GM19438 (cell line): ENCODE measurements around the gene AKTIP.
"Not testable (repeated sequence)": the region's sequence is repeated elsewhere in the genome, so short reads cannot be mapped to it uniquely, and the experiment has no call there.

ENCODE experiments used
- ATAC-seq: cut with Tn5 transposase; IDR thresholded peaks from one replicate; pipeline ENCODE4 v1.9.1; 2021; ENCODE audit warnings: low read depth; ENCODE audit not compliant: unreplicated experiment

The AKTIP gene

DNA sequence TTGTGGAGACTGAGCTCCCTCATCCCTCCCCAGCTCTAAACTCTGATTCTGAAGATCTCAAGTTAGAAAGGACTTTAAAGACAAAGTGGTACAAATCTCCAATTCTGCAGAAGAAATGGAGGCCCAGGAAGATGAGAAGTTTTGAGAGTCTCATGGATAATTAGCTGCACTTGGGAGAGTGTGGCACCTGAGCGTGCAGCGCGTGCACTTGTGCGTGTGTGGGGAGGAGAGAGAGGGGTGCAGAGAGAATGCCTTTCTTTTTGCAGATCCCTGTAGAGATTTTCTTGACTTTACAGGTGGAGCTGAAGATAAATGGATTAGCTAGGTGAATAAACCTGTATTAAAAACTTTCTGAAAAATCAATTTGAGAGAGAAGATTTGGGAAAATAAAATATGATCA, 14.8 kb upstream of the AKTIP start:
- ATAC-seq = no peak

DNA sequence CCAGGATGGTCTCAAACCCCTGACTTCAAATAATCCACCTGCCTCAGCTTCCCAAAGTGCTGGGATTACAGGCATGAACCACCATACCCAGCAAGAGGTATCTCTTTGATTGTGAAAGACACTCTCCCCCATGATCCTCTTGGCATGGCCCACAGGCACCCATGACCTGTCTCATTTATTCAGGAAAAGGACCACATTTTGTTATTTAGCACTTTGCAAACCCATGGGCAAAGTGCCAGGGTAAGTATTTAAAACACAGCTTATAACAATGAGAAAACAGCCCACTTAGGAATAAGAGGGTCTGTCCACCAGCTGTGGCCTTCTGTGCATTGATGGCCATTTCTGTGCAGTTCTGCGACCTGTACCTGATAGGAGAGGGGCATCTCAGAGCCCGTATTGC, 12.8 kb upstream of the AKTIP start:
- no peak for ATAC-seq

DNA sequence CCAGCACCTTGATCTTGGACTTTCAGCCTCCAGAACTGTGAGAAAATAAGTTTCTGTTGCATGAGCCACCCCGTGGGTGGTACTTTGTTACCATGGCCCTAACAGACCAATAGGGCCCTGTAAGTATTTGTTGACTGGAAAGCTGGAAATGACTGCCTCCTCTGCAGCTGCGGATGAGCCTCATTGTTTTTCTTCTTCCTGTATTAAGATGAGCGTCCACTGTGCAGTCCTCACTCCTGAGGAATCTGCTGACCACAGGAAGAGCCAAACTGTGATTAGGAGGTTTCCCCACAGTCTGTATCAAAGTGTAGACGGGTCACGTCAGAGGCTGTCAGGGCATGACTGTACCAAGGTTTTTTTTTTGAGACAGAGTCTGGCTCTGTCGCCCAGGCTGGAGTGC, 12.2 kb upstream of the AKTIP start:
- no peak for ATAC-seq

DNA sequence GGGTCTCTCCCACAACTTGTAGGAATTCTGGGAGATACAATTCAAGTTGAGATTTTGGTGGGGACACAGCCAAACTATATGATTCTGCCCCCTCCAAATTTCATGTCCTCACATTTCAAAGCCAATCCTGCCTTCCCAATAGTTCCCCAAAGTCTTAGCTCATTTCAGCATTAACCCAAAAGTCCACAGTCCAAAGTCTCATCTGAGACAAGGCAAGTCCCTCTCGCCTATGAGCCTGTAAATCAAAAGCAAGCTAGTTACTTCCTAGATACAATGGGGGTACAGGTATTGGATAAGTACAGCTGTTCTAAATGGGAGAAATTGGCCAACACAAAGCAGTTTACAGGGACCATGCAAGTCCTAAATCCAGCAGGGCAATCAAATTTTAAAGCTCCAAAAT, 9.8 kb upstream of the AKTIP start:
- ATAC-seq = not testable (repeated sequence)

DNA sequence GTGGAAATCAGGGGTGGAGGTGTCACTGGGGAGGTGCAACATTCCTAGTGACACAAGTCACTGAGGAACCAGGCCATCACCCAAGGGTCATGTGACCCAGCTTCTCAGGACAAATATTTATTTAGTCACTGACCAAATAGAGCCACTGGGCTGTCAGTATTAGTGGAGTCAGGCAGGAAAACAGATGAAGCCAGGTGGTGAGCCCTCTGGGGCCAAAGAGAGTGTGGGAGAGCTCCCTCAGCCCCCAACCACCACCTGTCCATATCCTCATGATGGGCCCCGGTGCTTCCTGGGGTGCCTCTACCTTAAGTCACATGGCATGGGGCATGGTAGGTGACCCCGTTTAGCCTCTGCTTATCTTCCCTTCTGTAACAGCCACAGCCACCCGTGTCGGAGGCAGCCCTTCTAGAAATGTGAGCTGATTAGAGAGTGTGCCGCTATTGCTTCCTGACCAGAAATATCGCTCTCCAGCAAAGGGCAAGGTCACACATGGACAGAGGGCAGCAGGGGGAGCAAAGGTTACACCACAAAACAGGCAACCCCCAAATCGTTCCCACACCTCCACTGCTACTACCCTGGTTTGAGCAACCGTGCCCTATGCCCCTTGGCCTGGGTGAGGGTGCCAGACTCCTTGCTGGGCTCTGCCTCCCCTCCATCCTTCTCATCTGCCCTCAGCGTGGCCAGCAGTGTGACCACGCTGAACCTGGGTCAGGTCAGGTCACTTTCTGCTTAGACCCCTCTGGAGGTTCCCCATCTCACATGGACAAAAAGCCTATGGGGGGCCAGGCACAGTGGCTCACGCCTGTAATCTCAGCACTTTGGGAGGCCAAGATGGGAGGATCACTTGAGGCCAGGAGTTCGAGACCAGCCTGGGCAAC, 8.6 kb upstream of the AKTIP start:
- ATAC-seq = no peak

DNA sequence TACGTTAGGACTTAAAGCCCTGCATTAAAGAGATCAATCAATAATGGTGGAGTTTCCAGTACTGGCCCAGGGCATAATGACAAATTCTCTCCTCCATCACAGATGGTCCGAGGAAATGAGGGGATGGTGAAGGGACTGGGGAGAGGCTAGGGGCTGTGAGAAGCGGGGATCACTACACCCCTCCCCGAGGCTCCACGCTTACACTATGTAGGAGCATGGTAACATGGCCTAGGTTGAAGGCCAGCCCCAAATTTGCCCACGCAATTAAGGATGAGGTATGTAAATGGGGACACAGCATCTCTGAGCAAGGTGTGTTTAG, 8.0 kb upstream of the AKTIP start:
- no peak for ATAC-seq

DNA sequence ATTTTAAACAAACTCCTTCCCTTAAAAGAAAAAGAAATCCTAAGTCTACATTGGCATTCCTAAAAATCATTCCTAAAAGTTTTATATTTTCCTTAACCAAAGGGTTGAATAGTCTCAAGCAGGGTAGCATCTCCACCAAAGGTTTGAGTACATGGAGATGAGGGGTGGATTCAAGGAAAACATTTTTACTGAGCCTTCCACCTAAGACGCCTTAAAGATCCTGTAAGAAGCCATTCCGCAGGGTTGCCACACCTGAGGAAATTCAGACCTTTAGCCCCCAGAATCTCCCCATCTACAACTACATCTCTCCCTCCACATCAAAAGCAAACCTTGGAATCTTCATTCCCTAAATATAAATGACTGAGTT, 7.7 kb upstream of the AKTIP start:
- no peak for ATAC-seq

DNA sequence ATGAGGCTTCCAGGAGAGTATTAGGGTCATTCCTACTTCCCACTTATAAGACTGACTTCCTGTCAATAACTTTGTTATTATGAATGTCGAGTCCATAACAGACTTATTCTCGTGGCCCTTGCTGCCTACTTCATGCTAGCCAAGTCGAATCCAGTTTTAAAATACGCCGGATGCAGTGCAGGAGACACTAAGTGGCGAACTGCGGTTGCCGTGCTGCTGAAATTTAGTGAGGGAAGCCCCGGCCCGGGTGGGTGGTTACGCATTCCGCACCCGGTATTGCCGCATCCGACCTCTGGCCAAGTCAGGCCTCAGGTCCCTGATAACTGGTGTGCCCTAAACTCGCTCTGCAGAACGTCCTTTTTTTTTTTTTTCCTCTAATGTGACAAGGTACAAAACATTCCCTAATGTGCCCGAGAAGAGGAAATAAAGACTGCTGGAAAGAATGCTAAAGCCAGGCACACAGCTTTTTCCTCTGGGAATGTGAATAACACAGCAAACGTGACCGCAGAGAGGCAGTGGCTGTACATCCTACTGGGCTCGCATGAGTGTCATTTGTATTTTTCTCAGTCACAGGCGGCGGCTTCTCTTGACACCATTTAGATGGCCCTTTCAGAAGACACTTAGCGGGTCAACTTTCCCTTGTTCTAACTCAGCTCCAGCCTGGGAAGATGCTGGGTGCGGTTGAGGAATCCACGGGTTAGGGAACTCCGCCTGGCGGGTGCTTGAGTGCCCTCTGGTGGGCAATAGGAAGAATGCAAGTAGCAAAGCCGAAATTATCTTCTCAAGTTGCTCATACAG, 7.1 kb upstream of the AKTIP start:
- no peak for ATAC-seq

DNA sequence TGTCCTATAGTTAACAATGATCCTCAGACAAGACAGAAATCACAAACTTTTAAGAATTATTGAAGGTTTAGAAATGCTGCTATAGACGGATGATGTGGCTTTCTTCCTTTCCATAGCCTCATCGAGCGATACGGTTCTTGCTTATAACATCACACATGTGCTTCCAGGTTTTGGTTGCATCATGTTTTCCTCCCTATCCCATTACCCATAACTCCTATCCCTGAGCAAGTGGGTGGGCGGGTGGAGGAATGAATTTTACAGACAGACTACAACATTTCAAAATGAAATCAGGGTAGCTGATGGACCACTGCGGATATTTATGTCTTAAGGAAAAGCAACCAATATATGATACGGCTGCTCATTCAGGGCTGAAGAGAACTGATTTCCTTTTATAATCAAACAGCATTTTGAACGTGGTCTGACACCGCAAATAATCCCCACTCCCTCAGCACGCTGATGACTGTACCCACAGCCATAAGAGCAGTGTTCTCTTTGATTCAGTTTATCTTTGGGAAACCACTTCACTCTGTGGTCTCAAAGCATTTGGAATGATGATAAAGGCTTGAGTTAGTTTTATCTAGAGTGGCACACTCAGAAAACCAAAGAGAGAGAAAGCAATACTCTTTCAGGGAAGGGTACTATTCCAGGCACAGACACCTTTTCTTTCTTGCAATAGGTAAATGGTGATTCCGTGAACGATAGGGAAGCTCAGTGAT, 4.6 kb upstream of the AKTIP start:
- no peak for ATAC-seq

DNA sequence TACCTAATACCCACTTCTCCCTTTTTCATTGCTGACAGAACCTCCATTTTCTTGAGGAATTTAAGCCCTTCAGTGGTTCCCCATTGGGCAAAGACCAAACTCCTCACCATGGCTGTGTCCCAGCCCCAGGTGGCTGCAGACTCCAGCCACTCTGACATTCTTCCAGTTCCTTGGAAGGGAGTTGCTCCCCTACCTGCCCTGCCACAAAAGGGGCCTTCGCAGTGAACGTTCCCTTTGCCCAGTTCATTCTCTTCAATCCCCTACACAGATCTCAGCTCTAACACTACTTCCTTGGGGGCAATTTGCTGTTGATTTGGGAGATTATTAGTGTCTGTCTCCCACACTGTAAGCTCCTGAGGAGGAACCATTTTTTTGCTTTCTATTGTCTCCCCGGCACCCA, 3.2 kb upstream of the AKTIP start:
- ATAC-seq = no peak

DNA sequence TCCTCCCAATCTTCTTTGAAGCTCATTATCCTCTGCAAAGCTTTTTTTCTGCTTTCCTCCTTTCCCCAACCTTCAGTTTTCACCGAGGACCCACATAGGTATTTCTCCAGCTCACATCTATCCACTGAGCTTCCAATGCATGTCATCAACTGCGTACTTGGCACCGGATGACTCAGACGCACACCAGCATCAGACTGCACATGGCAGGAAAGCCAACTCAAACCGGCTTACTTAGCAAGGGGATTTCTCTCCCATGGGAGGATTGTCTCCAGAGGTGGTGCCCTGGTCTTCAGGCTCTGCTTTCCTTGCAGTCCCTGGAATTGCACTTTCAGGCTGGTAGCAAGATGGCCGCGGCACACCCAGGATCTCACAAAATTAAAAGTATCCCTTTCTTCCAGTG, 1.7 kb upstream of the AKTIP start:
- no peak for ATAC-seq

DNA sequence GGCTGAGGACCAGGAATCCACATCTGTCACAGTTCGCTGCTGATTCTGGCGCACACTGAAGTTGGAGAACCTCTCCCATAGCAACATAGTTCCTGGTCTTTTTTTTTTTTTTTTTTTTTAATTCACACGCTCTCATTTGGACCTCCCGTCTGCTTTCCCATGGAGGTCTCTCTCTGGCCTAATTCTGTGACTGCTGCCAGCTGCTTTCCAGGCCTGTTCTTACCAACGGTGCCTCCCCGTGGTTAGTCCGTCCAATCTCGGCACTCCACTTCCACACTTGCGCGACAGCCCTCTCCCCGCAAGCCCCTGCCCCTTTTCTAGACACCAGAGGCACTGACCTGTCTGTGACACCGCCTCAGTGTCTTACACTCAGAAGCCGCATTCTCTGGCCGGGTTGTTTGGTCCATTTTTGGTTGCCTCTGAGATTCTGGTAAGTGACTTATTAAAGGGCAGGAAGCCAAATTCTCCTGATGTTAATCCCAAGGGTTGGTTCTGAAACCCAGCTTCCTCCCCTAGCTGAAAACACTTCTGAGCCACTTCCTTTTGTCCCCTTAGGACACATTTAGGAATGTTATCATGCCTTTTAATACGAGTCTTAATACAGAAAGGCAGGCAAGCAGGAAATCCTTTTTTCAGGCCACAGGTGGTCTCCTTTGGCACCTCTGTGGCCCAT, 1.1 kb upstream of the AKTIP start:
- no peak for ATAC-seq

DNA sequence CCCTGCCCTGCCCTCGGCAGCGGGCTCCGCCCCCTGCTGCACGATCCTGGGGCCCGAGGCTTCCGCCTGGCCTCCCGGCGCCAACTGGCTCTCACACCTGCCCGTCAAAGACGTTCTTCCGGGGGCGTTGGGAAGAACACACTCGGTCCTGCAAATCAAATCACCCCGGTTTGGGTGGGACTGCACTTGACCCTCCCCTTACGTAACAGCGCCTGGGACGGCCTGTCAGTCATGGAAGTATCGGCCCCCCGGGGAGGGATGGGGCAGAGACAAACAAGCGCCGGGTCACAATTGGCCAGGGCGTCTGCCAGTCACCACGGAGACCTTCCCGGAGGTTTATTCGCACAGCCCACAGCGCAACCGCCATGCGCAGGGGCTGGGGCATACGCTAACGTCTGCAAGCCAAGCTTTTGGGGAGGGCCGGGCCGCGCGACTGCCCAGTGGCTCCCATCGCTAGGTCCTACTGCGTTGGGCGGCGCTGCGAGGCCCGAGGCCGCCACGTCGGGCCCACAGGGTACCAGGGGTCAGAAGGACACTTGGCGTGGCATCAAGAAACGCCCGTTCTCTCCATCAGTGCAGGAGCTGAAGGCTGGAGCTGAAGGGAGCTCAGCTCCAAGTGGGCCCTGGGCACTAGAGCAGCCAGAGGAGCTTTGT, 388 bp upstream of the AKTIP start:
- ATAC-seq = peak; percentile 95

DNA sequence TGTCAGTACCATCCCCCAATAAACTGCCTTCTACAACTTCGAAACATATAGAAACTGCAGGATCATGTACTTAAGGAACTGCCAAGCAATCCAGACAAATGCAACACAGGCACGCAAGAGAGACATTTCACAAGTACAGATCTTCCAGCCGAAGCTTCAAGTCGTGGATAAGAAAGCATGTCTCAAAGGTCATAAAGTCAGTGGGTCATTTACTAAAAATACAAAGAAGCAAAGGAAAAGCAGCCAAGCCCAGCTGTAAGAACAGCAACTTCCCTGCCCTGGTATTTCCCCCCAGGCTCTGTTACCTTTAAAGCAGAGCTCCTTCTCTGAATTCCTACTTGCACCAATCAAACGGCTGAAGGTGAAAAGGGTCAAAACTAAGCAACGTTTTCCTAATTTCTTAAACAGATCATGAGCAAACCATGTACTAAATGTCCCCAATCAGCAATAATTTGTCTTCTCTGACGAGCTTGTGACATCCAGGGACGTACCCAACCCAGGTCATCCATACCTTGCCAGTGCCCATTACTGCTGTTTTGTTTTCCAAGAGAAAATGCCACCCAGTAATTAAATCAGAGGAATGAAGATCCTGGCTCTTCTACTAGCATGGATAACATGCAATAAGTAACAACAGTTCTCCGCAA, 1.7 kb downstream of the AKTIP start:
- ATAC-seq = no peak

DNA sequence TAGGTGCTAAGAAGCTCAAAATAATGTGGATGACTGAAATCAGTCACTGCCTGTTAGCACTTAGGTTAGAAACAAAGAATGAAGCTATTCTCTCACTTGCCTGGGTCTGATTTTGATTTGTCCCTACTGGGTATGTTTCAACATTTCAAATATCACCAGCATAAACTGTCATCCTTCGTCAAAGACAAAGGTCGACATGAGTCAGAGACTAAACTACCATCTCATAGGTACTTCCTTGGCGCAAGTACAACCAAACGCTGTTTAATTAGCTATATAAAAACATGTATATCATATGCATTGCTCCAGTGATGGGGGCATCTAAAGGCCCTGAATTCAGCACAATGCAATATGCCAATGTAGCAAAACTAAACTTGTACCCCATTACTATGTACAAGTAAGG, 4.0 kb downstream of the AKTIP start:
- ATAC-seq = no peak

DNA sequence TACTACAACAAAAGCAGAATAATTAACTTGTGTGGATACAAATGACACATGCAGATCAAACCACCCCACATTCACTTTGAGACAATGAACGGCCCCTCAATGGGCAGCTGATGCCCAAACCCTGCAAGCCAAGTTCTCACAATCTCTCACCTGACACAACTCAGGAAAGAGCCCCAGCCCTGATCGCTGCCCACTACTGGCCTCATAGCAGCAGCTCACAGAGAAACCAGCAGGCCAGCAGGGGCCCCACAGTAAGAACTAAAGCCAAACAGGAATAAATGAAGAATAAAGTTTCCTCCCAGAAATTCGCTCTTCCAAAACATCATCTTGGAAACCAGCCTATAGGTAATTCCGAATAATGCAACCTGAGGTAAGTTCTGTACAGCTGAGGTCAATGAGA, 7.7 kb downstream of the AKTIP start:
- no peak for ATAC-seq

DNA sequence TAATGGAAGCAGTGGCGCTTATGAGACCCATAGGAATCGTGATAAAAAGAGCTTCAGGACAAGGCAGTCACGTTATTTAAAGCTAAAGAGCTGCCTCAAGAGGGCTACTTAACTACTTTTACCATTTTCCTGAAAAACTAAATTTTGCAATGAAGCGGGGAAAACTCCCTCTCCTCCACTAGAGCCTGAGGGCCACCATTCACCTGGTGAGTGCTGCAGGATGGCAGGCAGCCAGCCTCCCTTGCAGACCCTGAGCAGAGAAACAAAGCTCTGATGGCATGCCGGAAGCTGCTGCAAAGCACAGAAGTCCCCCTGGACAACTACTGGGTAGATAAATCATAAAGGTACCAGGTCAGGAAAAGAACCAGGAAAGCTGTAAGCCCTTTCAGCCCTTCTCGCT, 8.4 kb downstream of the AKTIP start:
- ATAC-seq = no peak

DNA sequence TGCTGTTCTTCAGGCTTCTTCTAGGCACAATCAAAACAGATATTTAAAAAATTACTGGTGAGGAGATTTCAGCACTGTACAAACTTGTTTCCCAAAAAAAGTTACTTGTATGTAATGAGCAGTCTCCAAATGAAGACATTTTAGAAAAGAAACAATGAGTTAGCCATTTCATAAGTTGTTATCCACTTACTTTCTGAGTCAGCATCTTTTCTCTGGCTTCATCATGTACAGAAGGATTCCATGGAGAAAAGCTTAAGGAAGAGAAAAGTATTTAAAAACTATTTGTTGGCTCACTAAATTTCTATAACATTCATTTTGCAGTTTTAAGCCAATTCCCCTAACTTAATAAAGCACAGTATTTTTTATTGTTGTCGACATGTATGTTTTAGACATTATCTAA, 10.5 kb downstream of the AKTIP start:
- no peak for ATAC-seq

DNA sequence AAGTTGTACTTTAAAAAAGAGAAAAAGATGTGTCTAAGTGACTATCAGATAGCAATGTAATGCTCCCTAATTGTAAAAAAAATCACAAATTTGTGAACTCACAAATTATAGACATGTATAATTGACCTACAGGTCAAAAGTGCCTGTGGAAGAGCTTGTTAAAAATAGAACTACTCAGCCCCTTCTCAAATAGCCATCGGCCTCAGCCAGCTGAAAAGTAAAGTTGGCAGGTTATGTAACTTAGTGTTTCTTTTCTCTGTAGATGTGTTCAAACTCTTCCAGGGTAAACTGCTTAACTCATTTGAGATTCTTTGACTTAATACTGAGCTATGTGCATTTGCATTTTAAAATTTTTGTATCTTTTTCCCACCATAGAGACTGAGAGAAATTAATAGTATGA, 13.3 kb downstream of the AKTIP start:
- ATAC-seq = no peak

DNA sequence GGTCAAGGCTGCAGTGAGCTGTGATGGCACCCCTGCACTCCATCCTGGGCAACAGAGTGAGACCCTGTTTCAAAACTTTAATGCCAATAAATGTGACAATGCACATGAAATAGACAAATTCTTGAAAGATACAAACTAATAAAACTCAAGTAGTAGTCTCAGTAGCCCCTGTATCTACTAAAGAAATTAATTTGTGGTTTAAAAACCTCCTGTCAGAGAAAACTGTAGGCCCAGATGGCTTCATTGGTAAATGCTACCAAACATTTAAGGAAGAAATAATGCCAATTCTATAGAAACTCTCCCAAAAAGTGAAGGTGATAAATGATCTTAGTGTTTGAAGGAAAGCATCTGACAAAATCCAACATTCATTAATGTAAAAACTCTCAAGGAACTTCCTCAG, 16.8 kb downstream of the AKTIP start:
- no peak for ATAC-seq
